Activated T-cell treated with anti-CD3 and anti-CD28 coated beads, Interleukin-2, amount 50 U/mL, for 24 hours (primary cell): ENCODE measurements around the gene TNFSF18.

Experiments
- DNase-seq: peaks from one replicate; pipeline ENCODE4 v3.0.0-alpha.2; 2020
- H3K27ac Mint-ChIP-seq: 2 replicates; pipeline ENCODE4 v1.8.0; 2020; ENCODE audit warnings: mild to moderate bottlenecking, mixed read lengths
- H3K27me3 Mint-ChIP-seq: 2 replicates; pipeline ENCODE4 v1.8.0; 2020; ENCODE audit warnings: mixed read lengths
- H3K36me3 Mint-ChIP-seq: 2 replicates; pipeline ENCODE4 v1.8.0; 2020; ENCODE audit warnings: low read depth, mixed read lengths
- H3K4me1 Mint-ChIP-seq: 2 replicates; pipeline ENCODE4 v1.8.0; 2020; ENCODE audit warnings: low read depth, mixed read lengths
- H3K4me3 Mint-ChIP-seq: 2 replicates; pipeline ENCODE4 v1.8.0; 2020; ENCODE audit warnings: mild to moderate bottlenecking, moderate library complexity, mixed read lengths
- H3K9me3 Mint-ChIP-seq: 2 replicates; pipeline ENCODE4 v1.8.0; 2020; ENCODE audit warnings: mixed read lengths

TNFSF18 gene

GRCh38 chr1:173056365-173056764 is 5.6 kb upstream of the TNFSF18 start:
- DNase-seq: no peak
- H3K27ac Mint-ChIP-seq: no peak overlapping the region
- H3K27me3 Mint-ChIP-seq: no peaks in the 10 kb centered on the region
- H3K36me3 Mint-ChIP-seq: no peaks in the 10 kb centered on the region
- H3K4me3 Mint-ChIP-seq: no peak overlapping the region
- H3K9me3 Mint-ChIP-seq: no peaks in the 10 kb centered on the region
- no peaks in the 10 kb centered on the region for H3K4me1 Mint-ChIP-seq

- H3K27me3 Mint-ChIP-seq: no peaks in the 10 kb centered on the region
- H3K36me3 Mint-ChIP-seq: no peaks in the 10 kb centered on the region
- no peaks in the 10 kb centered on the region for H3K9me3 Mint-ChIP-seq
Measured at GRCh38 chr1:173052681-173053196, 2.0 kb upstream of the TNFSF18 start.

GRCh38 chr1:173049322-173049633 is 1.5 kb downstream of the TNFSF18 start:
- H3K9me3 Mint-ChIP-seq: no peaks in the 10 kb centered on the region
- H3K36me3 Mint-ChIP-seq: no peaks in the 10 kb centered on the region
- peaks cover 6% of the 10 kb centered on the region for H3K4me1 Mint-ChIP-seq
- H3K27me3 Mint-ChIP-seq: no peaks in the 10 kb centered on the region
- DNase-seq: no peak
- no peak overlapping the region for H3K4me3 Mint-ChIP-seq
- H3K27ac Mint-ChIP-seq: no peak overlapping the region

More at GRCh38 chr1:173052681-173053196, 2.0 kb upstream of the TNFSF18 start:
- H3K4me1 Mint-ChIP-seq: peaks cover 6% of the 10 kb centered on the region
- no peak overlapping the region for H3K4me3 Mint-ChIP-seq
- no peak for DNase-seq
- no peak overlapping the region for H3K27ac Mint-ChIP-seq

- no peak for DNase-seq
- Mint-ChIP-seq H3K36me3 (no peaks in the 10 kb centered on the region), H3K4me3 (no peak overlapping the region), H3K27me3 (no peaks in the 10 kb centered on the region), H3K27ac (no peak overlapping the region), H3K9me3 (no peaks in the 10 kb centered on the region), H3K4me1 (peaks cover 6% of the 10 kb centered on the region)
Measured at GRCh38 chr1:173048621-173049321, 2.0 kb downstream of the TNFSF18 start.

GRCh38 chr1:173044656-173045055 is 6.1 kb downstream of the TNFSF18 start:
- Mint-ChIP-seq H3K27ac (no peak overlapping the region), H3K4me1 (peaks cover 3% of the 10 kb centered on the region), H3K27me3 (peaks cover 5% of the 10 kb centered on the region), H3K4me3 (no peak overlapping the region), H3K36me3 (no peaks in the 10 kb centered on the region), H3K9me3 (no peaks in the 10 kb centered on the region)
- no peak for DNase-seq

GRCh38 chr1:173043253-173043652 is 7.5 kb downstream of the TNFSF18 start:
- Mint-ChIP-seq H3K9me3 (no peaks in the 10 kb centered on the region), H3K27me3 (peaks cover 5% of the 10 kb centered on the region), H3K36me3 (no peaks in the 10 kb centered on the region), H3K4me3 (no peak overlapping the region), H3K4me1 (peaks cover 16% of the 10 kb centered on the region), H3K27ac (no peak overlapping the region)
- DNase-seq: no peak

- no peak overlapping the region for H3K27ac Mint-ChIP-seq
- no peak overlapping the region for H3K4me3 Mint-ChIP-seq
- H3K9me3 Mint-ChIP-seq: no peaks in the 10 kb centered on the region
- H3K27me3 Mint-ChIP-seq: peaks cover 5% of the 10 kb centered on the region
- no peaks in the 10 kb centered on the region for H3K36me3 Mint-ChIP-seq
- no peak for DNase-seq
- peaks cover 19% of the 10 kb centered on the region for H3K4me1 Mint-ChIP-seq
Measured at GRCh38 chr1:173042806-173043205, 7.9 kb downstream of the TNFSF18 start.

- Mint-ChIP-seq H3K27me3 (peaks cover 5% of the 10 kb centered on the region), H3K4me3 (no peak overlapping the region), H3K4me1 (peaks cover 19% of the 10 kb centered on the region), H3K9me3 (no peaks in the 10 kb centered on the region), H3K27ac (no peak overlapping the region), H3K36me3 (no peaks in the 10 kb centered on the region)
- no peak for DNase-seq
Measured at GRCh38 chr1:173039626-173040025, 11.1 kb downstream of the TNFSF18 start.

- DNase-seq: no peak
- H3K4me3 Mint-ChIP-seq: no peak overlapping the region
- peaks cover 5% of the 10 kb centered on the region for H3K27me3 Mint-ChIP-seq
- no peaks in the 10 kb centered on the region for H3K9me3 Mint-ChIP-seq
- peaks cover 19% of the 10 kb centered on the region for H3K4me1 Mint-ChIP-seq
- H3K36me3 Mint-ChIP-seq: no peaks in the 10 kb centered on the region
- H3K27ac Mint-ChIP-seq: no peak overlapping the region
Measured at GRCh38 chr1:173038875-173039554, 11.7 kb downstream of the TNFSF18 start.

- Mint-ChIP-seq H3K4me3 (no peak overlapping the region), H3K27ac (no peak overlapping the region), H3K36me3 (no peaks in the 10 kb centered on the region), H3K4me1 (no peaks in the 10 kb centered on the region), H3K27me3 (peaks cover under 1% of the 10 kb centered on the region), H3K9me3 (no peaks in the 10 kb centered on the region)
- no peak for DNase-seq
Measured at GRCh38 chr1:173024543-173024942, 26.2 kb downstream of the TNFSF18 start.

- H3K27ac Mint-ChIP-seq: no peak overlapping the region
Measured at GRCh38 chr1:173023343-173023742, 27.4 kb downstream of the TNFSF18 start.

GRCh38 chr1:173020138-173020750 is 30.5 kb downstream of the TNFSF18 start:
- H3K4me3 Mint-ChIP-seq: no peak overlapping the region
- H3K27ac Mint-ChIP-seq: no peak overlapping the region
- no peaks in the 10 kb centered on the region for H3K27me3 Mint-ChIP-seq
- no peaks in the 10 kb centered on the region for H3K36me3 Mint-ChIP-seq
- no peak for DNase-seq
- peaks cover 5% of the 10 kb centered on the region for H3K4me1 Mint-ChIP-seq
- no peaks in the 10 kb centered on the region for H3K9me3 Mint-ChIP-seq

More at GRCh38 chr1:173023343-173023742, 27.4 kb downstream of the TNFSF18 start:
- Mint-ChIP-seq H3K9me3 (no peaks in the 10 kb centered on the region), H3K4me1 (no peaks in the 10 kb centered on the region), H3K4me3 (no peak overlapping the region), H3K27me3 (no peaks in the 10 kb centered on the region), H3K36me3 (no peaks in the 10 kb centered on the region)
- no peak for DNase-seq

- no peak overlapping the region for H3K27ac Mint-ChIP-seq
- peaks cover 5% of the 10 kb centered on the region for H3K4me1 Mint-ChIP-seq
- no peaks in the 10 kb centered on the region for H3K27me3 Mint-ChIP-seq
- no peak for DNase-seq
- H3K36me3 Mint-ChIP-seq: no peaks in the 10 kb centered on the region
- H3K9me3 Mint-ChIP-seq: no peaks in the 10 kb centered on the region
- no peak overlapping the region for H3K4me3 Mint-ChIP-seq
Measured at GRCh38 chr1:173017792-173018191, 32.9 kb downstream of the TNFSF18 start.

GRCh38 chr1:173016419-173016818 is 34.3 kb downstream of the TNFSF18 start:
- Mint-ChIP-seq H3K4me3 (no peak overlapping the region), H3K27ac (no peak overlapping the region), H3K9me3 (no peaks in the 10 kb centered on the region), H3K4me1 (peaks cover 5% of the 10 kb centered on the region), H3K27me3 (no peaks in the 10 kb centered on the region), H3K36me3 (no peaks in the 10 kb centered on the region)
- DNase-seq: no peak

GRCh38 chr1:173015629-173016028 is 35.1 kb downstream of the TNFSF18 start:
- DNase-seq: no peak

More at GRCh38 chr1:173015629-173016028, 35.1 kb downstream of the TNFSF18 start:
- Mint-ChIP-seq H3K9me3 (no peaks in the 10 kb centered on the region), H3K4me1 (peaks cover 5% of the 10 kb centered on the region), H3K27ac (no peak overlapping the region), H3K36me3 (no peaks in the 10 kb centered on the region), H3K27me3 (no peaks in the 10 kb centered on the region), H3K4me3 (no peak overlapping the region)
